Astrocyte (in vitro differentiated cells and primary cell): ENCODE data around the gene KIAA0319L.

Experiments used
- EZH2 ChIP-seq: IDR thresholded peaks from 2 replicates; pipeline ENCODE4 v1.6.1; 2012; ENCODE audit warnings: mild to moderate bottlenecking, low read length, inconsistent platforms; ENCODE audit not compliant: insufficient read depth
- TF ChIP-seq, protein P1 (sequence below): IDR thresholded peaks from 2 replicates; pipeline ENCODE4 v1.5.1; 2011; ENCODE audit warnings: low read depth, mild to moderate bottlenecking, inconsistent platforms, low read length, moderate library complexity; ENCODE audit not compliant: insufficient read depth

DNA sequence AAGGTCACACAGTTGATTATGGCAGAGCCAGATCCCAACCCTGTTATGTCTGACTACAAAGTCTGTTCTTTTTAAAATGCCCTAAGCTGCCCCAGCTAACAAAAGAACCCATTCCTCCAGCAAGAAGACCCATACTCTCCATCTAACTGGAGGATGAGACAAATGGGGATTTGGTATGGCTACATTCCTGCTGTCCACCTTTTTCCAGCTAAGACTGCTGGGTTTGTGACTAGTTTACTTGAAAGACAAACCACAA lies 112.8 kb downstream of the KIAA0319L start:
- TF ChIP-seq, protein P1, sequence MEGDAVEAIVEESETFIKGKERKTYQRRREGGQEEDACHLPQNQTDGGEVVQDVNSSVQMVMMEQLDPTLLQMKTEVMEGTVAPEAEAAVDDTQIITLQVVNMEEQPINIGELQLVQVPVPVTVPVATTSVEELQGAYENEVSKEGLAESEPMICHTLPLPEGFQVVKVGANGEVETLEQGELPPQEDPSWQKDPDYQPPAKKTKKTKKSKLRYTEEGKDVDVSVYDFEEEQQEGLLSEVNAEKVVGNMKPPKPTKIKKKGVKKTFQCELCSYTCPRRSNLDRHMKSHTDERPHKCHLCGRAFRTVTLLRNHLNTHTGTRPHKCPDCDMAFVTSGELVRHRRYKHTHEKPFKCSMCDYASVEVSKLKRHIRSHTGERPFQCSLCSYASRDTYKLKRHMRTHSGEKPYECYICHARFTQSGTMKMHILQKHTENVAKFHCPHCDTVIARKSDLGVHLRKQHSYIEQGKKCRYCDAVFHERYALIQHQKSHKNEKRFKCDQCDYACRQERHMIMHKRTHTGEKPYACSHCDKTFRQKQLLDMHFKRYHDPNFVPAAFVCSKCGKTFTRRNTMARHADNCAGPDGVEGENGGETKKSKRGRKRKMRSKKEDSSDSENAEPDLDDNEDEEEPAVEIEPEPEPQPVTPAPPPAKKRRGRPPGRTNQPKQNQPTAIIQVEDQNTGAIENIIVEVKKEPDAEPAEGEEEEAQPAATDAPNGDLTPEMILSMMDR = no peak
- TF ChIP-seq EZH2 = no peak
